H9 (cell line): ENCODE data around the gene AIG1. TPM values are rescaled to one million over a fixed set of nuclear protein-coding genes. Genes with fewer than 3 reads are reported as not detected.

Experiments used
- DNase-seq: peaks from one replicate; pipeline ENCODE4 v3.0.0-alpha.2; 2017
- H2AFZ ChIP-seq: one replicate; pipeline ENCODE4 v1.6.1; 2013; ENCODE audit warnings: mild to moderate bottlenecking, low read length, control low read depth, moderate library complexity
- H2AK5ac ChIP-seq: 2 replicates; pipeline ENCODE4 v1.6.1; 2013; ENCODE audit warnings: low read length, control low read depth, mixed read lengths; ENCODE audit not compliant: insufficient read length
- H2BK120ac ChIP-seq: one replicate; pipeline ENCODE4 v1.6.1; 2013; ENCODE audit warnings: low read depth, mild to moderate bottlenecking, low read length, control low read depth, inconsistent platforms; ENCODE audit not compliant: poor library complexity, severe bottlenecking
- H2BK12ac ChIP-seq: 2 replicates; pipeline ENCODE4 v1.6.1; 2013; ENCODE audit warnings: low read length, control low read depth, mixed read lengths, low read depth; ENCODE audit not compliant: insufficient read length
- H2BK15ac ChIP-seq: 2 replicates; pipeline ENCODE4 v1.6.1; 2013; ENCODE audit warnings: low read depth, low read length, control low read depth
- H2BK20ac ChIP-seq: one replicate; pipeline ENCODE4 v1.6.1; 2013; ENCODE audit warnings: low read depth, mild to moderate bottlenecking, low read length, control low read depth, inconsistent platforms; ENCODE audit not compliant: poor library complexity, severe bottlenecking
- H2BK5ac ChIP-seq: 2 replicates; pipeline ENCODE4 v1.6.1; 2013; ENCODE audit warnings: low read length, control low read depth, mixed read lengths; ENCODE audit not compliant: insufficient read length
- H3K14ac ChIP-seq: 2 replicates; pipeline ENCODE4 v1.6.1; 2013; ENCODE audit warnings: low read length, control low read depth; ENCODE audit not compliant: insufficient read depth
- H3K18ac ChIP-seq: 2 replicates; pipeline ENCODE4 v1.6.1; 2013; ENCODE audit warnings: low read depth, mild to moderate bottlenecking, mixed read lengths, low read length, control low read depth; ENCODE audit not compliant: insufficient read length
- H3K23ac ChIP-seq: 2 replicates; pipeline ENCODE4 v1.6.1; 2013; ENCODE audit warnings: low read length, control low read depth, mixed read lengths, low read depth; ENCODE audit not compliant: insufficient read length
- H3K23me2 ChIP-seq: 2 replicates; pipeline ENCODE4 v1.6.1; 2013; ENCODE audit warnings: low read depth, mild to moderate bottlenecking, mixed read lengths, low read length, control low read depth; ENCODE audit not compliant: insufficient read length, poor library complexity, severe bottlenecking
- H3K27ac ChIP-seq: 2 replicates; pipeline ENCODE4 v1.5.1; 2013; ENCODE audit warnings: low read length, control low read depth, mixed read lengths, low read depth; ENCODE audit not compliant: insufficient read length
- H3K27me3 ChIP-seq: 2 replicates; pipeline ENCODE4 v1.6.1; 2013; ENCODE audit warnings: low read length, control low read depth, inconsistent platforms; ENCODE audit not compliant: insufficient read depth
- H3K4ac ChIP-seq: 2 replicates; pipeline ENCODE4 v1.6.1; 2013; ENCODE audit warnings: low read depth, mild to moderate bottlenecking, control low read depth, inconsistent platforms, low read length, moderate library complexity
- H3K4me1 ChIP-seq: 2 replicates; pipeline ENCODE4 v1.6.1; 2013; ENCODE audit warnings: low read length, control low read depth, inconsistent platforms; ENCODE audit not compliant: insufficient read depth
- H3K4me2 ChIP-seq: 2 replicates; pipeline ENCODE4 v1.6.1; 2013; ENCODE audit warnings: low read length, control low read depth, mixed read lengths; ENCODE audit not compliant: insufficient read length, insufficient read depth
- H3K56ac ChIP-seq: 2 replicates; pipeline ENCODE4 v1.6.1; 2013; ENCODE audit warnings: low read depth, mild to moderate bottlenecking, mixed read lengths, low read length, control low read depth; ENCODE audit not compliant: insufficient read length
- H3K79me1 ChIP-seq: 2 replicates; pipeline ENCODE4 v1.6.1; 2013; ENCODE audit warnings: low read depth, mild to moderate bottlenecking, moderate library complexity, low read length, control low read depth, inconsistent platforms; ENCODE audit not compliant: insufficient read depth, poor library complexity, severe bottlenecking
- H3K79me2 ChIP-seq: 2 replicates; pipeline ENCODE4 v1.6.1; 2013; ENCODE audit warnings: low read length, control low read depth, inconsistent platforms; ENCODE audit not compliant: insufficient read depth
- H3K9ac ChIP-seq: 2 replicates; pipeline ENCODE4 v1.6.1; 2013; ENCODE audit warnings: low read length, control low read depth, mixed read lengths; ENCODE audit not compliant: insufficient read length; ENCODE audit errors: extremely low read depth
- H3K9me3 ChIP-seq: one replicate; pipeline ENCODE4 v1.6.1; 2013; ENCODE audit warnings: low read depth, low read length, inconsistent platforms; ENCODE audit not compliant: control insufficient read depth
- H3T11ph ChIP-seq: one replicate; pipeline ENCODE4 v1.6.1; 2013; ENCODE audit warnings: mild to moderate bottlenecking, low read length, control low read depth, inconsistent platforms
- H4K20me1 ChIP-seq: one replicate; pipeline ENCODE4 v1.6.1; 2013; ENCODE audit not compliant: control insufficient read depth, insufficient read length, insufficient read depth
- H4K5ac ChIP-seq: 2 replicates; pipeline ENCODE4 v1.6.1; 2013; ENCODE audit warnings: low read depth, mild to moderate bottlenecking, mixed read lengths, low read length, control low read depth; ENCODE audit not compliant: insufficient read length
- H4K8ac ChIP-seq: replicated peaks from 2 replicates; pipeline ENCODE4 v1.6.1; 2013; ENCODE audit warnings: low read length, control low read depth, mixed read lengths, low read depth; ENCODE audit not compliant: insufficient read length
- H4K91ac ChIP-seq: 2 replicates; pipeline ENCODE4 v1.6.1; 2013; ENCODE audit warnings: low read depth, mild to moderate bottlenecking, moderate library complexity, mixed read lengths, low read length, control low read depth; ENCODE audit not compliant: insufficient read length
- H3K27ac Mint-ChIP-seq, 3 experiments: 2 replicates in 2 of 3; 3 replicates in 1 of 3; pipeline ENCODE4 v1.8.0; 2020 to 2021; ENCODE audit warnings: mixed read lengths in 3 of 3, mild to moderate bottlenecking in 1 of 3, moderate library complexity in 1 of 3
- H3K27me3 Mint-ChIP-seq: 2 replicates; pipeline ENCODE4 v1.8.0; 2021; ENCODE audit warnings: low read depth, mild to moderate bottlenecking, moderate library complexity, mixed read lengths
- H3K36me3 Mint-ChIP-seq, 3 experiments: 2 replicates in 2 of 3; 3 replicates in 1 of 3; pipeline ENCODE4 v1.8.0; 2020 to 2021; ENCODE audit warnings: low read depth in 3 of 3, mixed read lengths in 3 of 3; ENCODE audit not compliant: insufficient read depth in 1 of 3
- H3K4me1 Mint-ChIP-seq, 2 experiments: 2 replicates each; pipeline ENCODE4 v1.8.0; 2020; ENCODE audit warnings: mixed read lengths in 2 of 2
- H3K4me3 Mint-ChIP-seq, 2 experiments: 2 replicates in 1 of 2; 3 replicates in 1 of 2; pipeline ENCODE4 v1.8.0; 2020 to 2021; ENCODE audit warnings: mild to moderate bottlenecking in 2 of 2, mixed read lengths in 2 of 2, moderate library complexity in 1 of 2
- H3K9me3 Mint-ChIP-seq, 2 experiments: 2 replicates in 1 of 2; 3 replicates in 1 of 2; pipeline ENCODE4 v1.8.0; 2020; ENCODE audit warnings: mild to moderate bottlenecking in 2 of 2, mixed read lengths in 2 of 2, moderate library complexity in 1 of 2
- WGBS: extraction: QIAGEN DNeasy Blood & Tissue Kit; methylation state at CpG from one replicate; pipeline ENCODE4 v1.1.7; 2013; ENCODE audit warnings: missing lambda C conversion rate, low lambda C conversion rate, mixed read lengths; ENCODE audit not compliant: insufficient read length; ENCODE audit errors: extremely low coverage; 5-methylcytosine and 5-hydroxymethylcytosine counted together
- total RNA-seq: library from RNA; stranded (reverse); gene quantifications from 2 replicates; pipeline ENCODE4 v1.2.1, GENCODE V29; 2021
- TF ChIP-seq, protein P1 (sequence below): fragments of 200-600 bp; sonication (generic); conservative IDR thresholded peaks from 3 replicates; pipeline ENCODE4 v1.8.0; 2021; ENCODE audit warnings: antibody characterized with exemption, mild to moderate bottlenecking

Gene AIG1
- total RNA-seq, 1 experiment from 2014 or later: 44.6 TPM

DNA sequence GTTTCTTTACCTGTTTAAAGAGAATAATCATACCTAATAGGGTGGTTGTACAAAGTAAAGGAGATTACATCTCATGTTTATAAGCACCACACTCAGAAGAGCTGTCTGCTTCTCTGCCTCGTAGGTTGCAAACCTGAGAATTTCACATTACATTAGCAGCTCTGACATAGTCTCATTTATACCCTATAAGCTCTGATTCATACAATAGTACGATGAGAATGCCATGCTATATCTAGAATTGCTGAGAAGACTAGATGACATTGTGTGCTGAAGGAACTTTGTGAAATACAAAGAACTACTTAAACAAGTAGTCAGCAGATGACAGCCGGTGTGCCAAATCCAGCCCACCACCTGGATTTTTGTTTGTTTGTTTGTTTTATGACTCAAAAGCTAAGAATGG, 268.6 kb downstream of the AIG1 start:
- H3T11ph ChIP-seq: no peak overlapping the region
- Mint-ChIP-seq H3K4me3 (no peak overlapping the region), H3K4me1 (peaks cover 5% of the 10 kb centered on the region in 2 experiments; a peak in 3 of 4 replicates), H3K36me3 (peaks cover 0 to 6% (median 0%) of the 10 kb centered on the region in 3 experiments; a peak in 1 of 7 replicates), H3K27ac (no peak overlapping the region), H3K27me3 (no peaks in the 10 kb centered on the region), H3K9me3 (peaks cover 0 to 3% of the 10 kb centered on the region in 2 experiments; a peak in 2 of 5 replicates)
- no peak overlapping the region for H3K56ac ChIP-seq
- no peaks in the 10 kb centered on the region for H3K79me1 ChIP-seq
- H3K18ac ChIP-seq: no peak overlapping the region
- H3K27ac ChIP-seq: no peak overlapping the region
- WGBS: no CpG with 5 or more reads among the region's 3 CpGs
- H3K14ac ChIP-seq: no peak overlapping the region
- no peak overlapping the region for H2BK15ac ChIP-seq
- H3K4me2 ChIP-seq: no peak overlapping the region
- no peak overlapping the region for H2BK5ac ChIP-seq
- no peak overlapping the region for H3K4ac ChIP-seq
- H2BK20ac ChIP-seq: no peak overlapping the region
- no peaks in the 10 kb centered on the region for H3K9me3 ChIP-seq
- H3K23ac ChIP-seq: no peak overlapping the region
- H4K5ac ChIP-seq: no peak overlapping the region
- H4K20me1 ChIP-seq: no peaks in the 10 kb centered on the region
- no peak overlapping the region for H4K91ac ChIP-seq
- no peaks in the 10 kb centered on the region for H3K4me1 ChIP-seq
- no peaks in the 10 kb centered on the region for H3K79me2 ChIP-seq
- no peak overlapping the region for H2AFZ ChIP-seq
- H4K8ac ChIP-seq: no peak overlapping the region
- H3K23me2 ChIP-seq: no peaks in the 10 kb centered on the region
- H3K9ac ChIP-seq: no peak overlapping the region
- no peaks in the 10 kb centered on the region for H3K27me3 ChIP-seq
- TF ChIP-seq, protein P1, sequence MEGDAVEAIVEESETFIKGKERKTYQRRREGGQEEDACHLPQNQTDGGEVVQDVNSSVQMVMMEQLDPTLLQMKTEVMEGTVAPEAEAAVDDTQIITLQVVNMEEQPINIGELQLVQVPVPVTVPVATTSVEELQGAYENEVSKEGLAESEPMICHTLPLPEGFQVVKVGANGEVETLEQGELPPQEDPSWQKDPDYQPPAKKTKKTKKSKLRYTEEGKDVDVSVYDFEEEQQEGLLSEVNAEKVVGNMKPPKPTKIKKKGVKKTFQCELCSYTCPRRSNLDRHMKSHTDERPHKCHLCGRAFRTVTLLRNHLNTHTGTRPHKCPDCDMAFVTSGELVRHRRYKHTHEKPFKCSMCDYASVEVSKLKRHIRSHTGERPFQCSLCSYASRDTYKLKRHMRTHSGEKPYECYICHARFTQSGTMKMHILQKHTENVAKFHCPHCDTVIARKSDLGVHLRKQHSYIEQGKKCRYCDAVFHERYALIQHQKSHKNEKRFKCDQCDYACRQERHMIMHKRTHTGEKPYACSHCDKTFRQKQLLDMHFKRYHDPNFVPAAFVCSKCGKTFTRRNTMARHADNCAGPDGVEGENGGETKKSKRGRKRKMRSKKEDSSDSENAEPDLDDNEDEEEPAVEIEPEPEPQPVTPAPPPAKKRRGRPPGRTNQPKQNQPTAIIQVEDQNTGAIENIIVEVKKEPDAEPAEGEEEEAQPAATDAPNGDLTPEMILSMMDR: no peak
- no peak overlapping the region for H2AK5ac ChIP-seq
- no peak for DNase-seq
- H2BK120ac ChIP-seq: no peak overlapping the region
- no peak overlapping the region for H2BK12ac ChIP-seq
